ENCODE results near the gene RWDD1.

- TF ChIP-seq ZFX (IDR thresholded peaks at IDR 0.05; ENCODE audit: borderline replicate concordance): no peak
- TF ChIP-seq, protein P1, sequence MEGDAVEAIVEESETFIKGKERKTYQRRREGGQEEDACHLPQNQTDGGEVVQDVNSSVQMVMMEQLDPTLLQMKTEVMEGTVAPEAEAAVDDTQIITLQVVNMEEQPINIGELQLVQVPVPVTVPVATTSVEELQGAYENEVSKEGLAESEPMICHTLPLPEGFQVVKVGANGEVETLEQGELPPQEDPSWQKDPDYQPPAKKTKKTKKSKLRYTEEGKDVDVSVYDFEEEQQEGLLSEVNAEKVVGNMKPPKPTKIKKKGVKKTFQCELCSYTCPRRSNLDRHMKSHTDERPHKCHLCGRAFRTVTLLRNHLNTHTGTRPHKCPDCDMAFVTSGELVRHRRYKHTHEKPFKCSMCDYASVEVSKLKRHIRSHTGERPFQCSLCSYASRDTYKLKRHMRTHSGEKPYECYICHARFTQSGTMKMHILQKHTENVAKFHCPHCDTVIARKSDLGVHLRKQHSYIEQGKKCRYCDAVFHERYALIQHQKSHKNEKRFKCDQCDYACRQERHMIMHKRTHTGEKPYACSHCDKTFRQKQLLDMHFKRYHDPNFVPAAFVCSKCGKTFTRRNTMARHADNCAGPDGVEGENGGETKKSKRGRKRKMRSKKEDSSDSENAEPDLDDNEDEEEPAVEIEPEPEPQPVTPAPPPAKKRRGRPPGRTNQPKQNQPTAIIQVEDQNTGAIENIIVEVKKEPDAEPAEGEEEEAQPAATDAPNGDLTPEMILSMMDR (IDR thresholded peaks at IDR 0.05): no peak
These were observed 9.3 kb upstream of the RWDD1 start for GRCh38 chr6:116562019-116562403.
